GM19239 (cell line): ENCODE data around the gene CHRNB4.

Experiments
- DNase-seq: peaks from one replicate; pipeline ENCODE4 v3.0.0; 2011; ENCODE audit warnings: low spot score; ENCODE audit not compliant: insufficient read length
- FAIRE-seq: peaks from 2 replicates; lab custom pipeline; 2011; peaks lifted over from hg19 to GRCh38; lab: Jason Lieb, UNC

The CHRNB4 gene

DNA sequence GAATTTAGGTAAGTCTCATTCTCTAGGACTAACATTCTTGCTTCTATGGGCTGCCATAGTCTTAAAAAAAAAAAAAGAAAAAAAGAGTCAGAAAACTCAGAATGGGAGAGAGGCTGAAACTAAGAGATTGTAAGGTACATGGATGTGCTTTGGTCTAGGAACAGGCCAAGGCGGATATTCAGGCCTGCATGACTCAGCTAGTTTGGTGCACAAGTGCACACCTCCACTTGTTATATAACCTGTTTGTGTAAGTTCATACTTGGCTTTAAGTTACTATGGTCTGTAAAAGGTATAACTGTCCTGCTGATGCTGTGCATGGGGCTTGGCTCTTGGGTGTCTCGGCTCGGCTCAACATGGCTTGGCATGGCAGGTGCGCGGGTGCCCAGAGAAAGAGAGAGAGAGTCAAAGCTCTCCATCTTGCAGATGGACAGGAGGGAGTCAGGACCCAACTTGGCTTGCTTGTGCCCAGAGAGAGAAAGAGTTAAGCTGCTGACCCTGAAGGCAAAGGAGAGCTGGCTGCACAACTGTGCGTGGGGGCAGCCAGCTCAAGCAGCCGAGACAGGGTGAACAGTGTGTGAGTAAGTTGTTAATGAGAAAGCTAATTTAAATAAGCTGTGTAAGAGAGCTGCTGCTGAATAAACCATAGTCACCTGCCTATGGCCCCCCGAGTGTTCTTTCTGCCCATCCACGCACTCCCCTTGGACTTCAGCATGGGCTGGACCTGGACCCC is 31.4 kb upstream of the CHRNB4 start:
- DNase-seq (no peak), FAIRE-seq (no peak)

DNA sequence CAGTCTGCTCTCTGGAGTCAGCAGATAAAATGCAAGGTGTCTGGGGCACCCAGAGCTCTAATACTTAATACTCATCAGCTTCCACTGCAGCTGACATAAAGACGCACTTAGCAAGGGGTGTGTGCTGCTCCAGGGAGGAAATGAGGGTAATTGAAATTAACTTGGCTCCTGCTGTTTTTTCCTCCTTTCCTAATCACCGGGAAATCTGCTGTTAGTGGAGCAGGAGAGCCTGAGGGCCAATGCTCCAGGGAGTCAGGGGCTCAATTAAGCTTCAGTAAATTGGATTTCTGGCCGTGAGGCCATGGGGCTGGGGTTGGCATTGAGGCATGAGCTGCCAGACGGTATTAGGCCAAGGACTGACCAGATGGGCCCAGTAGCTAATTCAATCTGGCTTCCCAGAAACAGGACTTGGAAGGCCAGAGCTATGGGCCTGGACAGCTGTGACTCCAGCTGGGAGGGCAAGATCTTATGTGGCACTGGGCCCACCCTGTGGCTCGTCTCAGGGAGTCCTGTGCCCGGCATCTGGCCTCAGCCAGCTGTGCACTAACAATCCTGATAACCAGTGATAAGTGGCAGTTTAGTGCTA is 30.7 kb upstream of the CHRNB4 start:
- FAIRE-seq = no peak

GRCh38 chr15:78668987-78669386 is 28.0 kb upstream of the CHRNB4 start:
- DNase-seq = no peak
- no peak for FAIRE-seq

More for the DNA sequence above, 30.7 kb upstream of the CHRNB4 start:
- no peak for DNase-seq

DNA sequence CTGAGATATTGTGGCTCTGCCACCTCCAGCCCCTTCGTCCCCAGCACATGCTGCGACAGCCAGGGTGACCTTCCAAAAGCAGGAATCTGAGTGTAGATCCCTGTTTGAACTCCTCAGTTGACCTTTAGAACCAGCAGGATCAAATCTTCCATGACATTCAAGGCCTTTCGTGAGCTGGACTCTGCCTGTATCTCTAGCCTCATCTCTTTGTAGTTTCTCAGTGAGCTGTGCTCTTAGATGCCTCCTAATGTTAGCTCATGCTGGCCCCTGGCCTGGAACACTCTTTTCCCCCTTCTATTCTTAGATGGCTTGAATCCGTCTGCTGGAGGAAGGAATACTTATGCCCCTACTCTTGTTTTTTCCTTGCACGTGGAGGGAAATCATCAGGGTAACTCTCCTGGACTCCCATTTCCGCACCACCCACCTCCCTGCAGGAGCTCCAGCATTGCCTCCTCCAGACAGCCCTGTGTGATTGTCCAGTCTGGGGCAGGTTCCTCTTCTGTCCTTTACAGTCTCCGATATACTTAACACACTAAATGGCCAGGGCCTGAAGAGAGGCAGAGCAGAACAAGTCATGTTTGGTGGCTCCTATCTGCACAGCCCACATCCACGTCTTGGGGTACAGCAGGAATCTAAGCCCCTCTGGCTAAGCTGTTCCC is 26.7 kb upstream of the CHRNB4 start:
- no peak for DNase-seq
- no peak for FAIRE-seq

- FAIRE-seq = no peak
Observed at GRCh38 chr15:78666010-78666409, 25.0 kb upstream of the CHRNB4 start.

DNA sequence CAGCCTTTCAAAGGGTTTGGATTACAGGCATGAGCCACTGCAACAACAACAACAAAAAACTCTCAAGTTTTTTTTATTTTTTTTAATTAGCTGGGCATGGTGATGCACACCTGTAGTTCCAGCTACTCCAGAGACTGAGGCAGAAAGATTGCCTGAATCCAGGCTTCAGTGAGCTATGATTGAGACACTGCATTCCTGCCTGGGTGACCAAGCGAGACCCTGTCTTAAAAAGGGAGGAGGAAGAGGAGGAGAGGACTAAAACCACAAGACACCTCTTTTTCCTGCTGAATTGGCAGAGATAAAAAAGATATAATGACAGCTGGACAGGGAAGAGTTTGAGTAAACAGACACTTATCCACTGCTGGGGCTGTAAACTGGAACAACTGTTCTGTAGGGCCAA is 22.7 kb upstream of the CHRNB4 start:
- no peak for DNase-seq
- no peak for FAIRE-seq

More at GRCh38 chr15:78666010-78666409, 25.0 kb upstream of the CHRNB4 start:
- no peak for DNase-seq

GRCh38 chr15:78662028-78662427 is 21.0 kb upstream of the CHRNB4 start:
- DNase-seq (no peak), FAIRE-seq (no peak)

DNA sequence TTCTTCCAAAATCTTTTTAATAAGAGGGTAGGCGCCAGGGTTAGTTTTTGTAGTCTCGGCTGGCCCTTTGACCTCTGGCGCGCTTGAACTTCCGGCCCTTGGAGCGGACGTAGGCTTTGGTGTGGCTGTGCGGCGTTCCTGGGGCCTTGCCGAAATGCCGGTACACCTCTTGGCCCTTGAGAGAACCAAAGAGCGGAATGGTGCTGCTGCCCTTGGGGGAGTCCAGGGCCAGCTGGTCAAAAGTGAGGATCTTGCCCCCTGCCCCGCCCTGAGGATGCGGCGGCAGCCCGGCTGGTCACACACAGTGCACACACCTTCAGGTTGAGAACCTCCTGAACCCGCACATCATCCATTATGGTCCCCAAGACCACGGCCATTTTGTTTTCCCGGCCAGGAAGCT is 20.0 kb upstream of the CHRNB4 start:
- no peak for DNase-seq
- no peak for FAIRE-seq

- FAIRE-seq = no peak
- DNase-seq = no peak
Observed at GRCh38 chr15:78660584-78660983, 19.6 kb upstream of the CHRNB4 start.

GRCh38 chr15:78658823-78659222 is 17.8 kb upstream of the CHRNB4 start:
- no peak for DNase-seq
- no peak for FAIRE-seq

DNA sequence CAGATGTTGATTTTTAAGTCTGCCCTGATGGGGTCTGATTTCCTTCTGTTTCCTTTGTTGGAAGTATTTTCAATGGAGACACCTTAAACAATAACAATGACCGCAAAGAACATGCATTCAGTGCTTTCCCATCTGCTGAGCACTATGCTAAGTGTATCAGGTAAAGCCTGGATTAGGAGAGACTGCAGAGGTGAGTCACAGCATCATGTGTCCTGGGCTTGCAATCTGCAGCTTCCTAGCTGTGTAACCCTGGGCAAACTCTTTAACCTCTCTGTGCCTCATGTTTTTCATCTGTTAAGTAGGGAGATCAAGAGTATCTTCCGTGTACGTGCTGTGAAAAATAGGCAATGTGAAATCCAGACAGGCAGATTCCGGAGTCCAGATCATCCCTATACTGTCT is 13.3 kb upstream of the CHRNB4 start:
- DNase-seq (no peak), FAIRE-seq (no peak)

DNA sequence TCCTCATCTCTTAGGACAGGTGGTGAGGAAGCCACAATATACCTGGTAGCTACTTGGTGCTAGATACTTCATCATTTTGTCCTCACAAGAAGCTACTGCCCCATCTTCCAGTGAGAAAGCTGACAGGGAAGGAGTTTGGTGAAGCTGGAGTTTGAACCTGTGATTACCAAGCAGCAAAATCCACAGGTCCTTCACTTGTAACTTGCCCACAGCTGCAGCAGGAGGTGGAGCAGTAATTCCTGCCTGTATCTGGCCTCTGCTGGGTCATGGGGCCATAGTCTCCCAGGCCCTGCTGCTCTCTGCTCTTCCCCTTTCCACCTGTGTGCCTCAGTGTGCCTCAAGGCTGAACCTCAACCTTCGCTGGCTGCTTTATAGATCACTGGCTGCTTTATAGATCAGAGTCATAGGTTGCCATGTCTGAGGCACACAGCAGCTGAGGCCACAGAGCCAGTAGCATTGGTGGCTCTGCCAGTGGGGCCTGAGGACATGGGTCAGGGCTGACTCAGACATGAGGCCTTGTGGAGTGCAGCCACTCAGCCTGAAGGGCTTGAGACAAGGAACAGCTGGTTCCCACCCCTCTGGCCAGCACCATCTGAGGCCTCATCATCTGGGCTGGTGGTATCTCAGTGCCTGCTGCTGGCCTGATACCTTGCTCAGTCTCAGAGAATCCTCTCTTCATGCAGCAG is 11.1 kb upstream of the CHRNB4 start:
- FAIRE-seq = no peak
- no peak for DNase-seq

GRCh38 chr15:78651007-78651406 is 10.0 kb upstream of the CHRNB4 start:
- DNase-seq (no peak), FAIRE-seq (no peak)

DNA sequence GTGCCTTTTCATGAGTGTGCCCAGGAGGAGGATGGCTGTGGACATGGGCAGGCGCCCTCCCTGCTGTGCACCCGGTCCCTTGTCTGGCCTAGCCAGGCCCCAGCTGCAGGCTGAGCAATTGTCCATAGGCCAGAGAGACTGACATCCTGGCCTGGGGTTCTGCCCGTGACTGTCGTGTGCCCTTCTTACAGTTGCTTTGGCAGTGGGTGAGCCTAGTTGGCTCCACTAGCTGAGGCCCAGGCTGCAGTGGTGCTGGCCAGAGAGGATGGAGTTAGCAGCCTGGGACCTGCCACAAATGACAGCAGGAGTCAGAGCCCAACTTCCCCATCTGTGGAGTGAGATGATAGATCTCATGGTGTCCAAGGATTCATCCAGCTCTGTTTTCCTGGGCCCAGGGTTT is 9.0 kb upstream of the CHRNB4 start:
- DNase-seq = no peak
- no peak for FAIRE-seq

DNA sequence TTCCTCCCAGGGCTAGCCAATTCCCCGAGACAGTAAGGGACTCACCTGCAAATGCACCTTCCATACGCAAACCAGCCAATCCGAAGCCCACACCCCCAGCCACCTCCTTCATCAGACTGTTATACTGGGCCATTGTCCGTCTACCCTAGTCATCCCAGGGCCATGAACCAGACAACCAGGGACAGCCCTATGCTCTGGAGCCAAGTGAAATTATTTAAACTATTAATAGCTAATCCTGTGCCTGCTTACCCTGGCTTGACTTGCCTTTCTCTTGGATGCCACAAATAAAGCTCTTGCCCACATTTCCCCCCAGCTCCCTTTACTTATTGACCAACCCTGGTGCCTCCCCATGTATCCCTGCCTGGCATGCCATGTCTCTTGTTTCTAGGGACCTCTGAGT is 4.0 kb upstream of the CHRNB4 start:
- no peak for DNase-seq
- FAIRE-seq = no peak

- DNase-seq (no peak), FAIRE-seq (no peak)
Observed at GRCh38 chr15:78642331-78642730, 1.3 kb upstream of the CHRNB4 start.

DNA sequence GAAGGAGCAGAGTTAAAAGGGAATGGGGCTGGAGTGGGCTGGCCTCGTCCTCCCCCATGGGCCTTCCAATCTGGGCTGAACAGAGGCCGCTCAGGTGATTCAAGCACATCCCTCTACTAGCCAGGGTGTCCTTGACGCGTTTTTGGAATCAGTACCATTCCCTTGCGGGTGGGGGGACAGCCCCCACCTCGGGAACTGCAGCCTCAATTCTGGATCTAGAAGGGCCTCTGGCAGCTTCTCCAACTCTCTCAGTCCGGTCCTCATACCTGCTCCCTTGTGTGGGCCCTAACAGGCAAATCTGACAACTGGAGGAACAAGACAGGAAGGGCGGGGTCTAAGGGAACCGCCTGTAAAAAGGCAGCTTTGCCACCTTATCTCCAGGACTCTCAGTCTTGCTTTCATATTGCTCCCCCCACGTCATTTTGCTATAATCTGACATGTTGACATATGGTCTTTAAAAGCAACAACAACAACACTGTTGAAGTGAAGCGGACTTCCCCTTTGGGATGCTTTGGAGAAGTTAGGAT is 802 bp upstream of the CHRNB4 start:
- FAIRE-seq = no peak
- DNase-seq = no peak

DNA sequence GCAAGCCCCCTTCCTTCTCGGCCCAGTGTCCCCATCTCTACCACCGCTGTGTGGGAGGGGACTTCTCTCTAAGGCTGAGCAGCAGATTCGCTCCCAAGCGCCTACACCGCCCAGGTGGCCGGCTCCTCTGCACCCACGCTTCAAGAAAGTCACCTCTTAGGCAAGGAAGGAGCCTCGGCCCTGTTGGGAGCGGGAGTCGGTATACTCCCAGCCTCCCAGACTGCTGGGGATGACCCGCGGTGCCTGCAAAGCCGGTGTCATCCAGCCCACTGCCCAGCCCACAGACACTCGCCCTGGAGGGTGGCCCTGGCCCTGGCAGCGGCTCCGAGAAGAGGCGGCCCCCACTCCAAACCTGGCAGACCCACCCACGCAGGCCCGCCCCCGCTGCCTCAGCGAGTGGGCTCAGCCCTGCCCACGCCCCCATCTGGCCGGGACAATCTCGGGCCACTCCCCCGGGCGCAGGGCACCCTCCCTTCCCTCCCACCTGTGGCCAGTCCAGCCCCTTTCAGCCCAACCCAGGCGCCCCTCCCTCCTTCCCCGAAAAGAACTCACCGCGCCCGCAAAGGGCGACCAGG is 396 bp downstream of the CHRNB4 start:
- DNase-seq (no peak), FAIRE-seq (no peak)

DNA sequence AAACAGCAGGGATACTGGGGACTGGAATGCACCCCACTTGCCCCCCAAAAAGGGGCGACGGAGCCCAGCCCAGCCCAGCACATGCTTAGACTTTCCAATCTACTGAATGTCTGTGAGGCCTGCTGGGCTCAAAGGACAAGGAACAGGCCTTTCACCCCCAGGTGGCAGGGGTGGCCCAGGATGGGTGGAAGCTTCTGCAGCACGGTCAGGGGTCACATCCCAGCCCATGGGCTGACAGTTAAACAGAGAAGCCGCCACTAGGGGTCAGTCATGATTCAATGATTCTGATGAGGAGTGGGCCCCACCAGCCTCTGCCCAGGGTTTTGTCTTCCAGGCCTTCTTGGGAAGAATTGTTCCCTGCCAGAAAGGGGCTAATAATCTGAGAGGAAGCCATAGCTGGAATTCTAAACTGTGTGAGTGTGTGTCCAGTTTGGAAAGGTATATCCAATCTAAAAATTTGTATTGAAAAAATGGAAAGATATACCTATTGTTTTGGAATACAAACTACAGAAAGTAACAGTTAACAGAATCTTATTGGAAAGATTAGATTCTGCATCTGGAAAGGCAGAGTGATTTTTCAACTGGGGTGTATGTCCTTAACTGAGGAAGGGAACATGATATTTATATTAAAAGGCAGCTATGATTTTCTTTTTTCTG is 2.2 kb downstream of the CHRNB4 start:
- FAIRE-seq = peak; percentile 65
- DNase-seq = peak; percentile 74
